ENCODE results near the gene EXD3. TPM values are rescaled to one million over a fixed set of nuclear protein-coding genes. Genes with fewer than 3 reads are reported as not detected.

The EXD3 gene
- total and polyA plus RNA-seq, 2 of the 13 experiments (the other 11 are each of a cell fraction or from before 2014, with no cell fraction given), result 2.7 to 4.8 TPM

DNA sequence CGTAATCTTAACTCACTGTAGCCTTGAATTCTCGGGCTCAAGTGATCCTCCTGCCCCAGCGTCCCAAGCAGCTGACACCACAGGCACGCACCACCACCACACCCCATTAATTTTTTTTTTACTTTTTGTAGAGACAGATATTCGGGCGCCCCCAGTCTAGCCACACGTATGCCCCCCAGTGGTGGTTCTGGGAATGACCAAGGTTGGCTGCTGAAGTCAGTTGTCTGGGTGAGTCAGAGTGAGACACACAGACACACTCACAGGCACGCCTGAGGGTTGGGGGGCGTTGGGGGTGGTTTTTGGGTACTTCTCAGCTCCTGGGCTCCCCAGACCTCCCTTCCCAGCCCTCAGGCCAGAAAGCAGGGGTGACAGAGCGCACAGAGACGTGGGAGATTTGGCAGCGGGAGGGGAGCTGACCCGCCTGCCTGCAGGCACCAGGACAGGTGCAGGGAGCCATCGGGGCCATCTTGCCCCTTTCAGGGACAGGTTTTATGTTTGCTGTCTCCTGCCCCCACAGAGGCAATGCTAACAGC lies 22.4 kb upstream of the EXD3 start (continued):
- TF ChIP-seq ZNF816 (CRISPR knock-in tag; IDR thresholded peaks at IDR 0.05; ENCODE audit: borderline replicate concordance) (0 out of 2 replicates have a peak, but pooled peaks have one; percentile 17), ZNF614 (CRISPR knock-in tag; IDR thresholded peaks at IDR 0.05; ENCODE audit: borderline replicate concordance) (0 out of 2 replicates have a peak, but pooled peaks have one; percentile 18), TARDBP (CRISPR knock-in tag; IDR thresholded peaks at IDR 0.05) (peak; percentile 42; the same call in 1 of the 2 replicates), SRY (CRISPR knock-in tag; IDR thresholded peaks at IDR 0.05) (peak; percentile 31; the same call in 1 of the 2 replicates), SRSF1 (optimal IDR thresholded peaks at IDR 0.05; ENCODE audit: low read depth, low read length) (peak; percentile 27), AGO1 (IDR thresholded peaks at IDR 0.05; ENCODE audit: low read depth, low read length, poor library complexity, severe bottlenecking) (peak; percentile 61), STAG1 (CRISPR knock-in tag; IDR thresholded peaks at IDR 0.05) (peak; percentile 62), U2AF2 (IDR thresholded peaks at IDR 0.05; ENCODE audit: low read depth, low read length) (no peak), SALL1 (CRISPR knock-in tag; IDR thresholded peaks at IDR 0.05) (0 out of 2 replicates have a peak, but pooled peaks have one; percentile 42), ERF (CRISPR knock-in tag; IDR thresholded peaks at IDR 0.05) (no peak), FOSL2 (CRISPR knock-in tag; IDR thresholded peaks at IDR 0.05) (peak; percentile 71)
- TF ChIP-seq, protein P1, sequence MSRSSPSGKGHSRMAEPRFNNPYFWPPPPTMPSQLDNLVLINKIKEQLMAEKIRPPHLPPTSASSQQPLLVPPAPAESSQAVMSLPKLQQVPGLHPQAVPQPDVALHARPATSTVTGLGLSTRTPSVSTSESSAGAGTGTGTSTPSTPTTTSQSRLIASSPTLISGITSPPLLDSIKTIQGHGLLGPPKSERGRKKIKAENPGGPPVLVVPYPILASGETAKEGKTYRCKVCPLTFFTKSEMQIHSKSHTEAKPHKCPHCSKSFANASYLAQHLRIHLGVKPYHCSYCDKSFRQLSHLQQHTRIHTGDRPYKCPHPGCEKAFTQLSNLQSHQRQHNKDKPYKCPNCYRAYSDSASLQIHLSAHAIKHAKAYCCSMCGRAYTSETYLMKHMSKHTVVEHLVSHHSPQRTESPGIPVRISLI (CRISPR knock-in tag; IDR thresholded peaks at IDR 0.05; ENCODE audit: borderline replicate concordance), result peak; percentile 85
- TF ChIP-seq, protein P2, sequence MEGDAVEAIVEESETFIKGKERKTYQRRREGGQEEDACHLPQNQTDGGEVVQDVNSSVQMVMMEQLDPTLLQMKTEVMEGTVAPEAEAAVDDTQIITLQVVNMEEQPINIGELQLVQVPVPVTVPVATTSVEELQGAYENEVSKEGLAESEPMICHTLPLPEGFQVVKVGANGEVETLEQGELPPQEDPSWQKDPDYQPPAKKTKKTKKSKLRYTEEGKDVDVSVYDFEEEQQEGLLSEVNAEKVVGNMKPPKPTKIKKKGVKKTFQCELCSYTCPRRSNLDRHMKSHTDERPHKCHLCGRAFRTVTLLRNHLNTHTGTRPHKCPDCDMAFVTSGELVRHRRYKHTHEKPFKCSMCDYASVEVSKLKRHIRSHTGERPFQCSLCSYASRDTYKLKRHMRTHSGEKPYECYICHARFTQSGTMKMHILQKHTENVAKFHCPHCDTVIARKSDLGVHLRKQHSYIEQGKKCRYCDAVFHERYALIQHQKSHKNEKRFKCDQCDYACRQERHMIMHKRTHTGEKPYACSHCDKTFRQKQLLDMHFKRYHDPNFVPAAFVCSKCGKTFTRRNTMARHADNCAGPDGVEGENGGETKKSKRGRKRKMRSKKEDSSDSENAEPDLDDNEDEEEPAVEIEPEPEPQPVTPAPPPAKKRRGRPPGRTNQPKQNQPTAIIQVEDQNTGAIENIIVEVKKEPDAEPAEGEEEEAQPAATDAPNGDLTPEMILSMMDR (CRISPR knock-in tag; IDR thresholded peaks at IDR 0.05), result peak; percentile 84
